ENCODE results near the gene EPC2.

DNA sequence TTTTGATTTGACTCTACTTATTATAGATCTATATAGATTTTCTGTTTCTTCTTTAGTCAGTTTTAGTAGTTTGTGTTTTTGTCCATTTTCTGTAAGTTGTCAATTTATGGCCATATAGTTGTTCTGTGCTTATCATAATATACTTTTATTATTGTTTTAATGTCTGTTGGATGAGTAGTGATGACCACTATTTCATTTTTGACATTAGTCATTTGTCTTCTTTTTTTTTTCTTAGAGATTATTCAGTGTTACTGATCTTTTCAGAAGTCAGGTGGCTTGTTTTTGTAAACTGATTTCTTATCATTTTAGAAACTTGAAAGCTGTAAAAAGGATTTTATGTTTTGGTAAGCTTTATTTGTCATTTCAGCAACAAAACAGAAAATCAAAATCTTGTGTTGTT lies 57.3 kb downstream of the EPC2 start:
- TF ChIP-seq, protein P1, sequence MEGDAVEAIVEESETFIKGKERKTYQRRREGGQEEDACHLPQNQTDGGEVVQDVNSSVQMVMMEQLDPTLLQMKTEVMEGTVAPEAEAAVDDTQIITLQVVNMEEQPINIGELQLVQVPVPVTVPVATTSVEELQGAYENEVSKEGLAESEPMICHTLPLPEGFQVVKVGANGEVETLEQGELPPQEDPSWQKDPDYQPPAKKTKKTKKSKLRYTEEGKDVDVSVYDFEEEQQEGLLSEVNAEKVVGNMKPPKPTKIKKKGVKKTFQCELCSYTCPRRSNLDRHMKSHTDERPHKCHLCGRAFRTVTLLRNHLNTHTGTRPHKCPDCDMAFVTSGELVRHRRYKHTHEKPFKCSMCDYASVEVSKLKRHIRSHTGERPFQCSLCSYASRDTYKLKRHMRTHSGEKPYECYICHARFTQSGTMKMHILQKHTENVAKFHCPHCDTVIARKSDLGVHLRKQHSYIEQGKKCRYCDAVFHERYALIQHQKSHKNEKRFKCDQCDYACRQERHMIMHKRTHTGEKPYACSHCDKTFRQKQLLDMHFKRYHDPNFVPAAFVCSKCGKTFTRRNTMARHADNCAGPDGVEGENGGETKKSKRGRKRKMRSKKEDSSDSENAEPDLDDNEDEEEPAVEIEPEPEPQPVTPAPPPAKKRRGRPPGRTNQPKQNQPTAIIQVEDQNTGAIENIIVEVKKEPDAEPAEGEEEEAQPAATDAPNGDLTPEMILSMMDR (conservative IDR thresholded peaks at IDR 0.05; ENCODE audit: low read length): no peak
- no peak for TF ChIP-seq EZH2phosphoT487 (IDR thresholded peaks at IDR 0.05; ENCODE audit: borderline replicate concordance, low read depth, low read length)
